HL-60/S4 (cell line): ENCODE data around the gene THOC2.
"Not testable (repeated sequence)": the region's sequence is repeated elsewhere in the genome, so short reads cannot be mapped to it uniquely, and the experiment has no call there.

Experiments used
- in situ Hi-C: fragments of 300-500 bp; cut with MboI; formaldehyde crosslinking; loops from 2 replicates; pipeline ENCODE4 v1.14.3; 2022; ENCODE audit warnings: low sequenced_read_pairs

Gene THOC2

DNA sequence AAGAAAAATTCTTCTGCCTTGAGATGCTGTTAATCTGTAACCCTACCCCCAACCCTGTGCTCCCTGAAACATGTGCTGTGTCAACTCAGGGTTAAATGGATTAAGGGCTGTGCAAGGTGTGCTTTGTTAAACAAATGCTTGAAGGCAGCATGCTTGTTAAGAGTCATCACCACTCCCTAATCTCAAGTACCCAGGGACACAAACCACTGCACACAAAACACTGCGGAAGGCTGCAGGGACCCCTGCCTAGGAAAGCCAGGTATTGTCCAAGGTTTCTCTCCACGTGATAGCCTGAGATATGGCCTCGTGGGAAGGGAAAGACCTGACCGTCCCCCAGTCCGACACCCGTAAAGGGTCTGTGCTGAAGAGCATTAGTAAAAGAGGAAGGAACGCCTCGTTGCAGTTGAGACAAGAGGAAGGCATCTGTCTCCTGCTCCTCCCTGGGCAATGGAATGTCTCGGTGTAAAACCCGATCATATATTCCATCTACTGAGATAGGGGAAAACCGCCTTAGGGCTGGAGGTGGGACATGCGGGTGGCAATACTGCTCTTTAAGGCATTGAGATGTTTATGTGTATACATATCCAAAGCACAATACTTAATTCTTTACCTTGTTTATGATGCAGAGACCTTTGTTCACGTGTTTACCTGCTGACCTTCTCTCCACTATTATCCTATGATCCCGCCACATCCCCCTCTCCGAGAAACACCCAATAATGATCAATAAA lies 53.0 kb downstream of the THOC2 start:
- in situ Hi-C loops: not testable (repeated sequence)

DNA sequence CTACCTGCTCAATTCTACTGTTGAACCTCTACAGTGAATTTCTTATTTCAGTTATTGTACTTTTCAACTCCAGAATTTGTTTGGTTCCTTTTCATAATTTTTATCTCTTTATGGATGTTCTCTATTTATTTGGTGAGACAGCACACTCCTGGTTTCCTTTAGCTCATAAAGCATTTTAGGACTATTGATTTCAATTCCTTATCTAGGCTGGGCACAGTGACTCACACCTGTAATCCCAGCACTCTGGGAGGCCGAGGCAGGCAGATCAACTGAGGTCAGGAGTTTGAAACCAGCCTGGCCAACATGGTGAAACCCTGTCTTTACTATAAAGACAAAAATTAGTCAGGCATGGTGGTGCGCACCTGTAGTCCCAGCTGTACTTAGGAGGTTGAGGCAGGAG lies 57.7 kb downstream of the THOC2 start:
- in situ Hi-C loops: no loop called here

DNA sequence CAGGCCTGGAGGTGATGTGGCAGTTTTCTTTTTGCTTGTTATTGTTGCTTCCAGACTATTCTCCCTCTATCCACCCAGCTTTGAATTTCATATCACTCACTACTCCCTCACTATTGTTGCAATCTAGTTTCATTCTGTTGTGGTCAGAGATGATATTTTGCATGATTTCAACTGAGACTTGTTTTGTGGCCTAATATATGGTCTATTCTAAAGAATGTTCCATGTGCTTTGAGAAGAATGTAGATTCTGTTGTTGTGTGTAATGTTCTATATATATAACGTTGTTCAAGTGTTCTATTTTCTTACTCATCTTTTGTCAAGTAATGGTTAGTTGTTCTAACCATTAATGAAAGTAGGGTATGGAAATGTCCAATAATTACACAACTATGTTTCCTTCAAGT lies 59.0 kb downstream of the THOC2 start:
- in situ Hi-C loops: no loop called here

DNA sequence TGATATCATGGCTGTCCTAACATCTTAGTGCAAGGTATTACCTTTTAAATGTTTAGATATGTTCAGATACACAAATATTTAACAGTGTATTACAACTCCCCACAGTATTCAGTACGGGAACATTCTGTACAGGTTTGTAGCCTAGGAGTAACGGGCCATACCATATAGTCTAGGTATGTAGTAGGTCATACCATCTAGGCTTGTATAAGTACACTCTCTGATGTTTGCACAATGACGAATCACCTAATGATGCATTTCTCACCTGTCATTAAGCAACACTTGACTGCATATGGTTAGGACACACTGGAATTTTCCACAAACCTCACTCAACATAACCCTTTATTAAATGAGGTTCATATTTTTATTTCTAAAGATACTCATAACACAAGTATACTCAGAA lies 67.7 kb downstream of the THOC2 start:
- in situ Hi-C loops: no loop called here

DNA sequence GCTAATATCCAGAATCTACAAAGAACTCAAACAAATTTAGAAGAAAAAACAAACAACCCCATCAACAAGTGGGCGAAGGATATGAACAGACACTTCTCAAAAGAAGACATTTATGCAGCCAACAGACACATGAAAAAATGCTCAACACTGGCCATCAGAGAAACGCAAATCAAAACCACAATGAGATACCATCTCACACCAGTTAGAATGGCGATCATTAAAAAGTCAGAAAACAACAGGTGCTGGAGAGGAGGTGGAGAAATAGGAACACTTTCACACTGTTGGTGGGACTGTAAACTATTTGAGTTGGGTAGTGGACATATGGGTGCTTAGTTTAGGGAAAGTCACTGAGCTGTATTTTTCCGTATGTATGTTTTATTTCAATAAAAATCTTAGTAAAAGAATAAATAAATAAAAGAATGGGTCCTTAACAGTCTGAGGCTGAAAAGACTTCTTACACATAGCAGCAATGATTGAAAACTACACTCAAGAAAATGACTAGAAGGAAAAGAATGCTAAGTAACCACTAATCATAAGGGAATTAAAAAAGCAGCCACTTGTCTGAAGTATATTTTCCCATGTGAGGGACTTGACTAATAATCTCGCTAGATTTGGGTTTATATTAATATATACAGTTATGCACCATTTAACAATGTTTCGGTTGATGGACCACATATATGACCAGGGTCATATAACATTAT lies 68.2 kb downstream of the THOC2 start:
- in situ Hi-C loops: not testable (repeated sequence)

DNA sequence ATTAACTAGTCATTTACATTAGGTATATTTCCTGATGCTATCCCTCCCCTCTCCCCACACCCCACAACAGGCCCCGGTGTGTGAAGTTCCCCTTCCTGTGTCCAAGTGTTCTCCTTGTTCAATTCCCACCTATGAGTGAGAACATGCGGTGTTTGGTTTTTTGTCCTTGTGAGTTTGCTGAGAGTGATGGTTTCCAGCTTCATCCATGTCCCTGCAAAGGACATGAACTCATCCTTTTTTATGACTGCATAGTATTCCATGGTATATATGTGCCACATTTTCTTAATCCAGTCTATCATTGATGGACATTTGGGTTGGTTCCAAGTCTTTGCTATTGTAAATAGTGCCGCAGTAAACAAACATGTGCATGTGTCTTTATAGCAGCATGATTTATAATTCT lies 69.1 kb downstream of the THOC2 start:
- in situ Hi-C loops: not testable (repeated sequence)

DNA sequence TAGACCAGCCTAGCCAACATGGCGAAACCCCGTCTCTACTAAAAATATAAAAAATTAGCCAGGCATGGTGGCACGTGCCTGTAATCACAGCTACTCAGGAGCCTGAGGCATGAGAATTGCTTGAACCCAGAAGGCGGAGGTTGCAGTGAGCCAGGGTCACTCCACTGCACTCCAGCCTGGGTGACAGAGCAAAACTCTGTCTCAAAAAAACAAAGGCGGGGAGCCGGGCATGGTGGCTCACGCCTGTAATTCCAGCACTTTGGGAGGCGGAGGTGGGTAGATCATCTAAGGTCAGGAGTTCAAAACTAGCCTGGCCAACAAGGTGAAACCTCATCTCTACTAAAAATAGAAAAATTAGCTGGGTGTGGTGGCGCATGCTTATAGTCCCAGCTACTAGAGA lies 76.3 kb downstream of the THOC2 start:
- in situ Hi-C loops: not testable (repeated sequence)

DNA sequence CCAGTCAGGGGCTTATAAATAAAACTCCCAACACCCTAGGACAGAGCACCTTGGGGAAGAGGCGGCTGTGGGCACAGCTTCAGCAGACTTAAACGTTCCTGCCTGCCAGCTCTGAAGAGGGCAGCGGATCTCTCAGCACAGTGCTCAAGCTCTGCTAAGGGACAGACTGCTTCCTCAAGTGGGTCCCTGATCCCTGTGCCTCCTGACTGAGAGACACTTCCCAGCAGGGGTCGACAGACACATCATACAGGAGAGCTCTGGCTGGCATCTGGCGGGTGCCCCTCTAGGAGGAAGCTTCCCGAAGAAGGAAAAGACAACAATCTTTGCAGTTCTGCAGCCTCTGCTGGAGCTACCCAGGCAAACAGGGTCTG lies 84.1 kb downstream of the THOC2 start:
- in situ Hi-C loops: not testable (repeated sequence)

DNA sequence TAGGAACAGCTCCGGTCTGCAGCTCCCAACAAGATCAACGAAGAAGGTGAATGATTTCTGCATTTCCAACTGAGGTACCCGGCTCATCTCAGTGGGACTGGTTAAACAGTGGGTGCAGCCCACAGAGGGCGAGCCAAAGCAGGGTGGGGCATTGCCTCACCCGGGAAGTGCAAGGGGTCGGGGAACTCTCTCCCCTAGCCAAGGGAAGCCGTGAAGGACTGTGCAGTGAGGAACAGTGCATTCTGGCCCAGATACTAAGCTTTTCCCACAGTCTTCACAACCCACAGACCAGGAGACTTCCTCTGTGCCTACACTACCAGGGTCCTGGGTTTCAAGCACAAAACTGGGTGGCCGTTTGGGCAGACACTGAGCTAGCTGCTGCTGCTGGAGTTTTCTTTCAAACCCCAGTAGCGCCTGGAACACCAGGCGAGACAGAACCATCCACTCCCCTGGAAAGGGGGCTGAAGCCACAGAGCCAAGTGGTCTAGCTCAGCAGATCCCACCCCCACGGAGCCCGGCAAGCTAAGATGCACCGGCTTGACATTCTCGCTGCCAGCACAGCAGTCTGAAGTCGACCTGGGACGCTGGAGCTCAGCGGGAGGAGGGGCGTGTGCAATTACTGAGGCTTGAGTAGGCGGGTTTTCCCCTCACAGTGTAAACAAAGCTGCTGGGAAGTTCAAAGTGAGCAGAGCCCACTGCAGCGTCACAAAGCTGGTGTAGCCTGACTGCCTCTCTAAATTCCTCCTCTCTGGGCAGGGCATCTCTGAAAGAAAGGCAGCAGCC lies 84.6 kb downstream of the THOC2 start:
- in situ Hi-C loops: no loop called here

DNA sequence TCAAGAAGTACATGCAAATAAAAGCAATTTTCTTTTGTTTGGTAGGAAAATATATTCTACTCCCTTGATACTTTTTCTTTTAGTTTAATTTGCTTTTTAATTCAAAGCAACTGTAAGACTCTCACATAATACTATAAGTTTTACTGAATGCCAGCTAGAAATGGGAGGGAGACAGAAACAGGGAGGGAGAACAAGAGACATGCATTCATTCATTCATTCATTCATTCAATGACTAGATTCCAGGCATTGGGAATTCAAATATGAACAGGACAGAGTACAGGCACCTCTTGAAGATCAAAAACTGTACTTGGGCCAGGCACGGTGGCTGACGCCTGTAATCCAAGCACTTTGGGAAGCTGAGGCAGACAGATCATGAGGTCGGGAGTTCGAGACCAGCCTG lies 85.6 kb downstream of the THOC2 start:
- in situ Hi-C loops: no loop called here

DNA sequence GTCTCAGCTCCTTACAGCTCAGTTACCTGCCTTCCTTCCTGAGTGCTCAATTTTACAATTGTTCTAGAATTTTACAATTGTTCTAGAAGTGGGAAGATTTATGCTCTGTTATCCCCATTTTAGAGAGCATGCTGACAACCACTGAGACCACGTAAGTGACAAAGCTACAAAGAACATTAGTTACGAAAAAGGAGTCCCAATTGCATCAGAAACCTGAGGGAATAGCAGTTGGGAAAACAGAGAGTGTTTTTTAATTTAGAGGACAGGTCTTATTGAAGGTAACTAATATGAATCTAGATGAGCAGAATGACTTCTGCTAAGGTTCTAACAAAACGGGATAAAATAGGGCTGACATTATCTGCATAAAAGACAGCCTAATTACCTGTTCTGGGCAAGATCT lies 103.3 kb downstream of the THOC2 start:
- in situ Hi-C loops: no loop called here

DNA sequence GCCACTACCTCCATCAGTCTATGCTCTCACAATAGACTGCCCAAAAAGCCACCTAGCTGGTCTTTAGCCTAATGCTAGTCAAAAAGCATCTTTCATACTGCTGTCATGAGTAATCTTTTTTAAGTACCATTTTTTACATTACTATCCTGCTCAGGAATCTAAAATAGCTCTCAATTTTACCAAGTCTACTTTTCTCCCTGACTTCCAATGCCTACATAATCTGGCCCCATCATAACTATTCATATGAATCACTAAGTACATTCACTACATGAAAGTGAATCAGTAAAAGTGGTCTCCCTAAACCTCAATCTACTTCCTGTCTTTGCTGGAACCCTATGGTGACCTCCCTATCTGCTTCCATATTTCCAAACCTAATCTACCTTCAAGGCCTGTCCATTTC lies 105.9 kb downstream of the THOC2 start:
- in situ Hi-C loops: no loop called here

DNA sequence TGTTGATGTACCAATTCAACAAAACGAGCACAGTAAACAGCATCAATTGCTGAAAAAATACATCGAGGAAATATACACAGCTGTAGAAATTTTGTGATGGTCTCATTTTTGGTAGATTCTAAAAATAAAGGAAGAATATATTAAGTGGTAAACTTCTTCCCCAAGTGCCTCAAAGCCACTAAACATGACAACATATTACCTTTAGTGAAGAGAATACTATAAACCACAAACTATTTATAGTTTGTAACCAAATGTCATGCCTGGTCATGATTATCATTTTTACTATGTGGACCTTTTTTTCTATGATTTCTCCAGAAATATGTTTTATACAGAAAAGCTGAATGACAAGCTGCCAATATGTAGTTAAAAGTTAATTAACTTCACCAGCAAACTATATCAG lies 106.9 kb downstream of the THOC2 start:
- in situ Hi-C loops: no loop called here

DNA sequence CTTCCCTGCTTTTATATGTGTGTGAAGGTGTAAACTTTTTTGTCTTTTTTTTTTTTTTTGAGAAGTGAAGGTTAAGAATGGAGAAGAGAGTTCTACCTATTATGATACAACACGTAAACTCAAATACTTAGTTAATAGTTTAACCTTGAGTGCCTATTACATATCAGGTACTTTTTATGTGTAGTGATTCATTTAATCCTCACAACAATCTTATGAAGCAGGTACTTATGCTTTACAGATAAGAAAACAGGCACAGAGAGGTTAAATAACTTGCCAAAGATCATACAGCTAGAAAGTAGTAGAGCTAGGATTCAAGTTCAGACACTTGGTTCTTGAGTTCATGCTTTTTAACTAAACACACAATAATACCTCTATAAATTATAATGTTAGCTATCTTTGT lies 107.4 kb downstream of the THOC2 start:
- in situ Hi-C loops: no loop called here

DNA sequence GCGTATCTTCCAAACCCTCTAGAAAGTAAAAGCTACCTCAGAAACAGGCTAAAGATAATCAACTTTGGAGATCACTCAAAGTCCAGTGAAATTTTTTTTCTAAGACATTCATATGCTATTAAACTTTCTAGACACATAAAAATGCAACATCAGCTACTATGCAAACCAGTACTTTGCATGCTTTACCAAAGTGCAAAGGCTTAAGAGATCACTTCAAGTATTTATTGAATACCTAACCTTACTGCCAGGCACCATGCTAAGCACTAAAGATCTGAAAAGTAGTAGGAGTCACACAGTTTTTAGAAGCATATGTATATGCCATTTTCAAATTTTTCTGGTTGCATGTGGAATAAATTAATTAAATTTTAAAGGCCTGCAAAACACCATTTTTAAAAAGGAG lies 115.8 kb downstream of the THOC2 start:
- in situ Hi-C loops: no loop called here

DNA sequence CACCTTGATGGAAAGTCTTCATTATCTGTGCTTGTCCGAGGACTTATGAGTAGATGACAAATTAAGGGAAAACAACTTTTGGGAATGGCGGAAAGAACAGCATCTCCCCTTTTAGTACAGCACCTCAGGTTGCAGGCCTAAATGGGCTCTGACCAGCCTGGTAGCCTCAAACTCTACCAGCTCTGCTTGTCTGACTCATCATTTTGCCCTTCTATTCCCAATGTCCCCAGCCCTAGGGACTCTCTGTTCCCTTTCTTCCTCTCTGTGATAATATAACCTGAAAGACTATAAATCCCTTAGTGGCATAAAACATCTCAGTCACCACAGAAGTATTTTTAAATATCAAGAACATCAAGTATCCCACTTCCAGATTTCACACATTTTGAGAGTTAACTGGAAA lies 121.9 kb downstream of the THOC2 start:
- in situ Hi-C loops: no loop called here

DNA sequence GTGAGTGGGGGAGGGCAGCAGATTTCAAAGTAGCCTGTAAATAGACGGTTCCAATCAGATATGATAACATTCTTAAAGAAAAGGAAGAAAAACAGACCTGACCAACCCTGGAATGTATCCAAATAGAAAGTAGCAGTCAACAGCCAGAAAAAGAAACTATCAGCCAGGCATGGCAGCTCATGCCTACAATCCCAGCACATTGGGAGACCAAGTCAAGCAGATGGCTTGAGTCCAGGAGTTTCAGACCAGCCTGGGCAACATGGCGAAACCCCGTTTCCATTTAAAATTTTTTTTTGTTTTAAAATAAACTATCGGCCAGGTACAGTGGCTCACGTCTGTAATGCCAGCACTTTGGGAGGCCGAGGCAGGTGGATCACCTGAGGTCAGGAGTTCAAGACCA lies 125.0 kb downstream of the THOC2 start:
- in situ Hi-C loops: no loop called here

DNA sequence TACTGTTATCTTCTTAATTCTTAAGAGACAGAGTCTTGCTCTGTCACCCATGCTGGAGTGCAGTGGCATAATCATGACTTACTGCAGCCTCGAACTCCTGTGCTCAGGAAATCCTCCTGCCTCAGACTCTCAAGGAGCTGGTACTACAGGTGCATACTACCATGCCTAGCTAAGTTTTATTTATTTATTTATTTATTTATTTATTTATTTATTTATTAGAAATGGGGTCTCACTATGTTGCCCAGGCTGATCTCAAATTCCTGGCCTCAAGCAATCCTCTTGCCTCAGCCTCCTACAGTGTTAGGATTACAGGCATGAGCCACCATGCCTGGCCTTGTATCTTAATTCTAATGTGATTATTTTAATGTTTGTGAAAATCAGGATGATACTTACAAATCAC lies 125.6 kb downstream of the THOC2 start:
- in situ Hi-C loops: no loop called here

DNA sequence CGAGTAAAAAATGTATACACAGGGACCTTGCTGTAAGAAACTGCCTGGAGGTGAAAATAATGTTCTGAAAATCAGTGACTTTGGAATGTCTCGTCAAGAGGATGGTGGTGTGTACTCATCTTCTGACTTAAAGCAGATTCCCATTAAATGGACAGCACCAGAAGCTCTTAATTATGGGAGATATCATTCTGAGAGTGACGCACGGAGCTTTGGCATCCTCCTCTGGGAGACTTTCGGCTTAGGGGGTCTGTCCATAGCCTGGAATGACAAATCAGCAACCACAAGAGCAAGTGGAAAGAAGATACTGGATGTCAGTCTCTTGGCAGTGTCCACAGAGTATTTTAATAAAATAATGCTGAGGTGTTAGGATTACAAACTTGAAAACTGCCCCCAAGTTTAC lies 129.4 kb downstream of the THOC2 start:
- in situ Hi-C loops: no loop called here

DNA sequence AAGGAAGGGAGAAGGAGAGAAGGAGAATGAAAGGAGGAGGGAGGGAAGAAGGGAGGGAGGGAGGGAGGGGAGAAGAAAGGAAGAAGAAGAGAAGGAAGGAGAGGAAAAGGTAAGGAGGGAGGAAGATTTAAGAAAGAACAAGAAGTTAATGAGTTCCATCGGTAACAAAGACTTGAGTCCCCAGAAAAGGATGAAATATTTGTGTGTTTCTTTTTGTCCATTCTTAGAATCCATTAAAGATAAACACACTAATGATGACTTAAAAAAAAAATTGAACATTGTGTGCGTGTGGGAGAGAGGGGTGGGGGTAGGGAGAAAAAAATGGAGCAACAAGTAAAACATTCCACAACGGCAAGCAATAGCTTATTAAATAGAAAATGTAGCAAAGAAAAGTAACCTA lies 131.4 kb downstream of the THOC2 start:
- in situ Hi-C loops: no loop called here

DNA sequence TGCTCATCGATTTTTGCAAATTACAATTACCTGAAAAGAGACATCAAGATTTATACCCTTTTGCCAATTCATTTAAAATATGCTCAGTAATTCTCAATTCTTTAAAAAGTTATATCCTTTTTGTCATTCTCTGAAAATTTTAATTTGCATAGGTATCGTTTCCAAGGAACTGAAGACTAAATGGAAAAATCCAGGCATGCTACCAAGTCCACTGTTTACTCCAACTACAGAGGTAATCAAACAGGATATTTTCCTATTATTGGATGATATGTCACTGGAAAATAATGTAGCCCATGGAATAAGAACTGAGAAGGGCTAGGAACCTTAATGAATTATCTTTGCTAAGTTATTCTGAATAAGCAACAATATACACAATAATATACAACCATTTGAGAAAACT lies 132.7 kb downstream of the THOC2 start:
- in situ Hi-C loops: no loop called here

DNA sequence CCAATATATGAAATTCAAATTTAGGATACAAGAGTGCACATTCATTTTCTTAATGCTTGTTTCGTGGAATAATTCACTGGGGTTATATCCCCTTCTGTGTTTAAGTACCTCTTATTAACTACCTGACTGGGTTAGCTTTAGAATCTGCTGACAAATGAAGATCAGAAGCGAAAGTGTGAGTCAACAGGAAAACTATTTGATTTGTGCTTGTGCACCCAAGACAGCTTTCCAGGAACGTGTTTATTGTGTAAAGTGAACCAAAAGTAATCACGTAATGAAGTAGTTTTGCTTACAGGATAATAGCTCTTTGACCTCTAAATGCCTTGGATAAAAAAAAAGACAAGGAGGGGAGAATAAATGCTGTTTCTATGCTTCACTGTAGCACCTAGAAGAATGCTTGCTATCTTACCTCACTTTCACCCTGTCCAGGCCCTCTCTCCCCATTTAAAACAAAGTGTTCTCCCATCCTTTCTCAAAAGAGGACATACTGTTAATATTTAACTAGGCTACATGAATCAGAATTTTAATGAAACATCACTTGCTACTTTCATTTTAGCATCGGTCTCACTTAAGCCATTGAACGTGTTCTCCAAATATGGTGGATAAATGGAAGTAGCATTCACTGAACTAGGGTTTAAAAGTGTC lies 141.9 kb downstream of the THOC2 start:
- in situ Hi-C loops: no loop called here
